ENCODE data around the gene ANP32D.
A peak's percentile ranks its signal among the peaks of the same experiment; 100 is the strongest.
"Not testable (repeated sequence)": the region's sequence is repeated elsewhere in the genome, so short reads cannot be mapped to it uniquely, and the experiment has no call there.

ANP32D gene

DNA sequence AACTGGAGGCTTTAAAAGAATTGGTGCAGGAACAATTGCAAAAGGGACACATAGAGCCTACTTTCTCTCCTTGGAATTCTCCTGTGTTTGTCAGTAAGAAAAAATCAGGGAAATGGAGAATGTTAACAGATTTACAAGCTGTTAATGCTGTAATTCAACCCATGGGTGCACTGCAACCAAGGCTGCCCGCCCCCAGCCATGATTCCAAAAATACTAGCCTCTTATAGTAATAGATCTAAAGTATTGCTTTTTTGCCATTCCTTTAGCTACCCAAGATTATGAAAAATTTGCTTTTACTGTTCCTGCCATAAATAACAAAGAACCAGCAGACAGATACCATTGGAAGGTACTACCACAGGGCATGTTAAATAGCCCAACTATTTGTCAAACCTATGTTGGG is 37.8 kb downstream of the ANP32D start:
- DNase-seq (ENCODE audit: low spot score) = no peak
- TF ChIP-seq, protein P1, sequence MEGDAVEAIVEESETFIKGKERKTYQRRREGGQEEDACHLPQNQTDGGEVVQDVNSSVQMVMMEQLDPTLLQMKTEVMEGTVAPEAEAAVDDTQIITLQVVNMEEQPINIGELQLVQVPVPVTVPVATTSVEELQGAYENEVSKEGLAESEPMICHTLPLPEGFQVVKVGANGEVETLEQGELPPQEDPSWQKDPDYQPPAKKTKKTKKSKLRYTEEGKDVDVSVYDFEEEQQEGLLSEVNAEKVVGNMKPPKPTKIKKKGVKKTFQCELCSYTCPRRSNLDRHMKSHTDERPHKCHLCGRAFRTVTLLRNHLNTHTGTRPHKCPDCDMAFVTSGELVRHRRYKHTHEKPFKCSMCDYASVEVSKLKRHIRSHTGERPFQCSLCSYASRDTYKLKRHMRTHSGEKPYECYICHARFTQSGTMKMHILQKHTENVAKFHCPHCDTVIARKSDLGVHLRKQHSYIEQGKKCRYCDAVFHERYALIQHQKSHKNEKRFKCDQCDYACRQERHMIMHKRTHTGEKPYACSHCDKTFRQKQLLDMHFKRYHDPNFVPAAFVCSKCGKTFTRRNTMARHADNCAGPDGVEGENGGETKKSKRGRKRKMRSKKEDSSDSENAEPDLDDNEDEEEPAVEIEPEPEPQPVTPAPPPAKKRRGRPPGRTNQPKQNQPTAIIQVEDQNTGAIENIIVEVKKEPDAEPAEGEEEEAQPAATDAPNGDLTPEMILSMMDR (IDR thresholded peaks at IDR 0.05; ENCODE audit: extremely low read depth, missing control alignments) = no peak

DNA sequence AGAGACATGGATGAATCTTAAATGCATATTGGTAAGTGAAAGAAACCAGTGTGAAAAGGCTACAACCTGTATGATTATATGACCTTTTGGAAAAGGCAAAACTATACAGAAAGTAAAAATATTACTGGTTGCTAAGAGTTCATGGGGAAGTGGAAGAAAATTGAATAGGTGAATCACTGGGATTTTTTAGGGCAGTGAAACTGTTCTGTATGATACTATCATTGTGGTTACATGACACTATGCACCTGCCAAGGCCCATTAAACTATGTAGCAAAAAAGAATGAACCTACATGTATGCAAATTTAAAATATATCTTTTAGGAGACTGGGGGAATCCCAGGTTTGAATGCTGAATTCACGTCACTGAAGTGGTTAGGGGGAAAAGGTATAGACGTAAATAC is 40.5 kb downstream of the ANP32D start:
- DNase-seq (ENCODE audit: low spot score) = peak; percentile 55
- TF ChIP-seq, protein P1 (IDR thresholded peaks at IDR 0.05; ENCODE audit: extremely low read depth, missing control alignments) = no peak

DNA sequence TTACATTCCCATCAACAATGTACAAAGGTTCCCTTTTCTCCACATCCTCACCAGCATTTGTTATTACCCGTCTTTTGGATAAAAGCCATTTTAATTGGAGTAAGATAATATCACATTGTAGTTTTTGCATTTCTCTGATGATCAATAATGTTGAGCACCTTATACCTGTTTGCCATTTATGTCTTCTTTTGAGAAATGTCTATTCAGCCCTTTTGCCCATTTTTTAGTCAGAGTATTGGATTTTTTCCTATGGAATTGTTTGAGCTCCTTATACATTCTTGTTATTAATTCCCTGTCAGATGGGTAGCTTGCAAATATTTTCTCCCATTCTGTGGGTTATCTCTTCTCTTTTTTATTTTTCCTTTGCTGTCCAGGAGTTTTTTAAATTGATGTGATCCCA is 42.4 kb downstream of the ANP32D start:
- no peak for DNase-seq (ENCODE audit: low spot score)
- TF ChIP-seq, protein P1 (IDR thresholded peaks at IDR 0.05; ENCODE audit: extremely low read depth, missing control alignments) = no peak

DNA sequence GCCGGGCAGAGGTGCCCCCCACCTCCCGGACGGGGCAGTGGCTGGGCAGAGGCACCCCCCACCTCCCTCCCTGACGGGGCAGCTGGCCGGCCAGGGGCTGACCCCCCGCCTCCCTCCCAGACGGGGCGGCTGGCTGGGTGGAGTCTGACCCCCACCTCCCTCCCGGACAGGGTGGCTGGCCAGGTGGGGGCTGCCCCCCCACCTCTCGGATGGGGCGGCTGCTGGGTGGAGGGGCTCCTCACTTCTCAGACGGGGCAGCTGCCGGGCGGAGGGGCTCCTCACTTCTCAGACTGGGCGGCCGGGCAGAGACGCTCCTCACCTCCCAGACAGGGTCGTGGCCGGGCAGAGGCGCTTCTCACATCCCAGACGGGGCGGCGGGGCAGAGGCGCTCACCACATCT is 48.0 kb downstream of the ANP32D start:
- not testable (repeated sequence) for DNase-seq (ENCODE audit: low spot score)

Data from GM20000 (cell line).